ENCODE results near the gene RUFY3.

GRCh38 chr4:70759126-70759525 is 37.4 kb downstream of the RUFY3 start:
- TF ChIP-seq ZNF75A (CRISPR knock-in tag; IDR thresholded peaks at IDR 0.05) (no peak), E2F4 (CRISPR knock-in tag; IDR thresholded peaks at IDR 0.05; ENCODE audit: low read depth) (no peak), ZNF24 (IDR thresholded peaks at IDR 0.05) (no peak), ZSCAN29 (IDR thresholded peaks at IDR 0.05) (no peak), CBX5 (IDR thresholded peaks at IDR 0.05; ENCODE audit: borderline replicate concordance, low read depth) (no peak), CTCF (IDR thresholded peaks at IDR 0.05 in 2 of 3, conservative IDR thresholded peaks at IDR 0.05 in 1 of 3; ENCODE audit: insufficient read depth in 2 of 3, low read depth in 1 of 3, low read length in 3 of 3) (no peak), POLR2A (conservative IDR thresholded peaks at IDR 0.05) (no peak)

Data from K562 (cell line).